H1 (cell line): Measurements from ENCODE around the gene FRMD5.

Source experiments
- ATF3 ChIP-seq: IDR thresholded peaks from 2 replicates; pipeline ENCODE4 v1.6.1; 2011; ENCODE audit warnings: low read depth, mild to moderate bottlenecking, low read length; ENCODE audit not compliant: insufficient read depth
- CHD2 ChIP-seq: IDR thresholded peaks from 2 replicates; pipeline ENCODE4 v1.6.1; 2012; ENCODE audit warnings: low read length, improper control_type of control experiment
- EZH2 ChIP-seq: fragments of 200-600 bp; sonication (generic); IDR thresholded peaks from 2 replicates; pipeline ENCODE4 v1.7.1; 2012; ENCODE audit warnings: low read depth, mild to moderate bottlenecking, moderate library complexity, low read length, inconsistent platforms; ENCODE audit not compliant: severe bottlenecking
- GABPA ChIP-seq: IDR thresholded peaks from 2 replicates; pipeline ENCODE4 v1.6.1; 2011; ENCODE audit warnings: mild to moderate bottlenecking, low read length, moderate library complexity, borderline replicate concordance; ENCODE audit not compliant: insufficient read depth
- NRF1 ChIP-seq: IDR thresholded peaks from 2 replicates; pipeline ENCODE4 v1.6.1; 2011; ENCODE audit warnings: mild to moderate bottlenecking, low read depth, low read length, improper control_type of control experiment
- POLR2A ChIP-seq, 2 experiments: IDR thresholded peaks; 1 replicate in 1 of 2; 2 replicates in 1 of 2; pipeline ENCODE4 v1.6.1; 2011; ENCODE audit warnings: low read depth in 2 of 2, low read length in 2 of 2, mild to moderate bottlenecking in 2 of 2; ENCODE audit errors: control extremely low read depth in 1 of 2
- POLR2AphosphoS5 ChIP-seq: IDR thresholded peaks from 2 replicates; pipeline ENCODE4 v1.6.1; 2011; ENCODE audit warnings: low read depth, low read length
- SIN3A ChIP-seq, 2 experiments: IDR thresholded peaks in 1 of 2; conservative IDR thresholded peaks in 1 of 2; 2 replicates each; pipeline ENCODE4 v1.6.1; 2011 to 2012; ENCODE audit warnings: low read length in 2 of 2, improper control_type of control experiment in 1 of 2, low read depth in 1 of 2, mild to moderate bottlenecking in 1 of 2
- TBP ChIP-seq: IDR thresholded peaks from 2 replicates; pipeline ENCODE4 v1.6.1; 2011; ENCODE audit warnings: low read depth, low read length, improper control_type of control experiment
- TF ChIP-seq, protein P1 (sequence below), 3 experiments: IDR thresholded peaks; 1 replicate in 2 of 3; 2 replicates in 1 of 3; pipeline versions ENCODE4 v1.5.1 to v1.6.1; 2011; ENCODE audit warnings: low read length in 3 of 3, mild to moderate bottlenecking in 3 of 3, inconsistent platforms in 2 of 3, low read depth in 1 of 3, moderate library complexity in 1 of 3; ENCODE audit not compliant: insufficient read depth in 1 of 3; ENCODE audit errors: control extremely low read depth in 1 of 3
- TF ChIP-seq, protein P2 (sequence below): IDR thresholded peaks from 2 replicates; pipeline ENCODE4 v1.6.1; 2011; ENCODE audit warnings: low read length, improper control_type of control experiment
- TF ChIP-seq, protein P3 (sequence below): IDR thresholded peaks from 2 replicates; pipeline ENCODE4 v1.6.1; 2012; ENCODE audit warnings: low read length, inconsistent platforms

DNA sequence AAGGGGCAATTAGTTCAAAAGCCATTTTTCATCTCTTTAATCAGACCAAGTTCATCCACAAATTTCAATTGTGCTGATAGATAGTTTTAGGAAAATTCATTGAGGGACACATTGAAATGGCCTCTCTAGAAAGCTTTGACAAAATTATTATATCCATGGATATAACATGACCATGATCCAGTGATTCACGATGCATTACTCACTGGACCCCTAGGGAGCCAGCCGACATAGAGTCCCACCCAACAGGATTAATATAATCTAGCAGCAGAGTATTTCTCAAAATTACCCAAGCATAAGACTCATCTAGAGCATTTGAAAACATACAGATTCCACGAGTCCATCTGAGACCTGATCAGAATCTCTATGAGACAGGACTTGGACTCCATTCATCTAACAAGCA lies 100.3 kb downstream of the FRMD5 start:
- TF ChIP-seq GABPA: no peak
- TF ChIP-seq, protein P1, sequence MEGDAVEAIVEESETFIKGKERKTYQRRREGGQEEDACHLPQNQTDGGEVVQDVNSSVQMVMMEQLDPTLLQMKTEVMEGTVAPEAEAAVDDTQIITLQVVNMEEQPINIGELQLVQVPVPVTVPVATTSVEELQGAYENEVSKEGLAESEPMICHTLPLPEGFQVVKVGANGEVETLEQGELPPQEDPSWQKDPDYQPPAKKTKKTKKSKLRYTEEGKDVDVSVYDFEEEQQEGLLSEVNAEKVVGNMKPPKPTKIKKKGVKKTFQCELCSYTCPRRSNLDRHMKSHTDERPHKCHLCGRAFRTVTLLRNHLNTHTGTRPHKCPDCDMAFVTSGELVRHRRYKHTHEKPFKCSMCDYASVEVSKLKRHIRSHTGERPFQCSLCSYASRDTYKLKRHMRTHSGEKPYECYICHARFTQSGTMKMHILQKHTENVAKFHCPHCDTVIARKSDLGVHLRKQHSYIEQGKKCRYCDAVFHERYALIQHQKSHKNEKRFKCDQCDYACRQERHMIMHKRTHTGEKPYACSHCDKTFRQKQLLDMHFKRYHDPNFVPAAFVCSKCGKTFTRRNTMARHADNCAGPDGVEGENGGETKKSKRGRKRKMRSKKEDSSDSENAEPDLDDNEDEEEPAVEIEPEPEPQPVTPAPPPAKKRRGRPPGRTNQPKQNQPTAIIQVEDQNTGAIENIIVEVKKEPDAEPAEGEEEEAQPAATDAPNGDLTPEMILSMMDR (IDR thresholded peaks at IDR 0.05; ENCODE audit: control extremely low read depth in 1 of 3, insufficient read depth in 1 of 3, low read depth in 1 of 3, low read length in 3 of 3): no peak
- TF ChIP-seq, protein P2, sequence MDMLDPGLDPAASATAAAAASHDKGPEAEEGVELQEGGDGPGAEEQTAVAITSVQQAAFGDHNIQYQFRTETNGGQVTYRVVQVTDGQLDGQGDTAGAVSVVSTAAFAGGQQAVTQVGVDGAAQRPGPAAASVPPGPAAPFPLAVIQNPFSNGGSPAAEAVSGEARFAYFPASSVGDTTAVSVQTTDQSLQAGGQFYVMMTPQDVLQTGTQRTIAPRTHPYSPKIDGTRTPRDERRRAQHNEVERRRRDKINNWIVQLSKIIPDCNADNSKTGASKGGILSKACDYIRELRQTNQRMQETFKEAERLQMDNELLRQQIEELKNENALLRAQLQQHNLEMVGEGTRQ: no peak
- no peak for TF ChIP-seq POLR2A (IDR thresholded peaks at IDR 0.05; ENCODE audit: control extremely low read depth in 1 of 2, low read depth in 2 of 2, low read length in 2 of 2)
- no peak for TF ChIP-seq EZH2
- TF ChIP-seq TBP: no peak
- TF ChIP-seq POLR2AphosphoS5: no peak
- TF ChIP-seq SIN3A (conservative IDR thresholded peaks at IDR 0.05 in 1 of 2, IDR thresholded peaks at IDR 0.05 in 1 of 2; ENCODE audit: low read depth in 1 of 2, low read length in 2 of 2): no peak
- TF ChIP-seq, protein P3, sequence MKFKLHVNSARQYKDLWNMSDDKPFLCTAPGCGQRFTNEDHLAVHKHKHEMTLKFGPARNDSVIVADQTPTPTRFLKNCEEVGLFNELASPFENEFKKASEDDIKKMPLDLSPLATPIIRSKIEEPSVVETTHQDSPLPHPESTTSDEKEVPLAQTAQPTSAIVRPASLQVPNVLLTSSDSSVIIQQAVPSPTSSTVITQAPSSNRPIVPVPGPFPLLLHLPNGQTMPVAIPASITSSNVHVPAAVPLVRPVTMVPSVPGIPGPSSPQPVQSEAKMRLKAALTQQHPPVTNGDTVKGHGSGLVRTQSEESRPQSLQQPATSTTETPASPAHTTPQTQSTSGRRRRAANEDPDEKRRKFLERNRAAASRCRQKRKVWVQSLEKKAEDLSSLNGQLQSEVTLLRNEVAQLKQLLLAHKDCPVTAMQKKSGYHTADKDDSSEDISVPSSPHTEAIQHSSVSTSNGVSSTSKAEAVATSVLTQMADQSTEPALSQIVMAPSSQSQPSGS: no peak
- TF ChIP-seq NRF1: no peak
- TF ChIP-seq ATF3: no peak
- TF ChIP-seq CHD2: no peak
